NCI-H1105 (cell line): ENCODE results near the gene CAPG.
"Not testable (repeated sequence)": the region's sequence is repeated elsewhere in the genome, so short reads cannot be mapped to it uniquely, and the experiment has no call there.

Source experiments
- DNase-seq: peaks from one replicate; lab custom pipeline; 2025; lab: John Stamatoyannopoulos, UW

CAPG gene, protein sequence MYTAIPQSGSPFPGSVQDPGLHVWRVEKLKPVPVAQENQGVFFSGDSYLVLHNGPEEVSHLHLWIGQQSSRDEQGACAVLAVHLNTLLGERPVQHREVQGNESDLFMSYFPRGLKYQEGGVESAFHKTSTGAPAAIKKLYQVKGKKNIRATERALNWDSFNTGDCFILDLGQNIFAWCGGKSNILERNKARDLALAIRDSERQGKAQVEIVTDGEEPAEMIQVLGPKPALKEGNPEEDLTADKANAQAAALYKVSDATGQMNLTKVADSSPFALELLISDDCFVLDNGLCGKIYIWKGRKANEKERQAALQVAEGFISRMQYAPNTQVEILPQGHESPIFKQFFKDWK

DNA sequence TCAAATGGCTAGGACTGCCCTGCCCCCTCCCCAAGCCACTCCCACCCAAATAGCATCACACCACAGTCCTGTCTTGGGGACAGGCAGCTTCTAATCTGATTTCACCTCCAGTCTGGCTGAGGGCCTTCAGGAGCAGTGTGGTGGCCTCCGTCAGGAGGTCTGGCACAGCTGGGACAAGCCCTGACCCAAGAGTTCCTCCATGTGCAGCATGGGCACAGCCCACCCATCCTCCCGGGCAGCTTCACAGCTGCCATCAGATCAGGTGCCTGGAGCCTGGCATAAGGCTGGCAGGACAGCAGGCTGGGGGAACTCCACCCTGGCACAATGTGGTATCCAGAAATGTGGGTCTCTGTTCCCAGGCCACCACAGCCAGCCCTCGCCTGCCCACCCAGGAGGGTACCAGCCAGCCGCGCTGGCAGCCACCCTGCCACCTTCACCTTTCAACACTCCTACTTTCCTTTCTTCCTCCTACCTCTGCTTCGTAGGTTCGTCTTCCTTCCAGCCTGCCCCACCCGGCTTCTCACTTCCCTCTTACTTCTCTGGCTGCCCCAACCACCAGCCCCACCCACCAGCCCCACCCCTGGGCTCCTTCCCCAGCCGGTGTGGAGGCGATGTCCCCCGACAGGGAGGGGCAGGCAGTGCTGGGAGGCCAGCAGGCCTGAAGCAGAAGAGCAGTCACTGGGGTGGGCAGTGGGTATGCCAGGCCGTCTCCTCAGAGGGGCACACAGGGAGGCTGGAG, at the start of gene CAPG:
Gene CAPG (minus strand): TSS at position 522 of the 739 bp plus-strand sequence. CDS start 8,221 bp downstream, outside the sequence.
- no peak for DNase-seq

DNA sequence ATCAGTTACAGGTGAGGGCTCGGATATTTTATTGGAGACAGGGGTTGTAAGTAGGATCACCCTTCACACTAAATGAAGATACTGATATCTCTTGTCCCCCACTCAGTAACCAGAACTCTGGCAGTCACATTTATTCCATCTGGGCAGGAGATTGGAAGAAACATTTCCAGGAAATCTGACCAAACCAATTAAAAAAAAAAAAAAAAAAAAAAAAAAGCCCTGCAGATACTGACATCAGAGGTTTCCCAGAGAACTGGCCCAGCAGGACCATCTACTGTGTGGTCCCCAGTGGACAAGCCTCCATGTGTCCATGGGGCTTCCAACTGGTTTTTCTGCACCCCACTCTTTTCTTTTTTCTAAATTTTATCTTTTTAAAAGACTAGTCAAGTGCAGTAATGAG, 49.6 kb upstream of the CAPG start:
- DNase-seq = no peak

DNA sequence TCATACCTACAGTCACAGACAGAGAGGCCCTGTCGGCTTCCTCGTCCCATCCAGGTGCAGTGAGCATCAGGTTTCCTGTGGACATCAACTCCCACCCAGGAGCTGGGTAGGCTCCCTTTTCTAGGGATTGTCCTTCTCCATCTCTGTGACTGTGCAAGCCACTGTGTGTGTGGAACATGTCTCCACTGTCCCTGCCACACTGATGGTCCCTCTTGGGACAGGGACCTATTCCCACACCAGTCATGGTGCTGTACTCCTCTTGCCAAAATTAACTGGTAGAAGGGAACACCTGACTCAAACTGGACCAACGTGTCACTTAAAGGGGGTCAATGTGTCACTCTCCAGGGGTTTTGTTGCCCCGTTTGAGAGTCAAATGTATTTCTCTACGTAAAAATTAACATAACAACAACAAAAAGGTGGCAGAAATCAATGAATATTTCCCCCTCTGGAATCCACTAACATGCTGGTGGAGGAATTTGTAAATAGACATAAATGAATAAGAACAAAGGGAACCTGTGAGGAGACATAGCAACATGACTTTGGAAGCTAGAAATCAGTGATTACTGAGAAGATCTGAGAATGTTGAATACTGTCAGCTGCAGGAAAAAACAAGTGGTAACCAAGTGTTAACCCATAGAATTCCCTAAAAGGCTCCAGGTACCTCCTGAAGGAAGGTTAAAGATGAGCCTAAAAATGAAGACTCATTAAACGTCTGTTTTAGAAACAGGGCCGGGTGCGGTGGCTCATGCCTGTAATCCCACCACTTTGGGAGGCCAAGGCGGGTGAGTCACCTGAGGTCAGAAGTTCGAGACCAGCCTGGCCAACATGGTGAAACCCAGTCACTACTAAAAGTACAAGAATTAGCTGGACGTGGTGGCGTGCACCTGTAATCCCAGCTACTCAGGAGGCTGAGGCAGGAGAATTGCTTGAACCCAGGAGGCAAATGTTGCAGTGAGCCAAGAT, 48.7 kb upstream of the CAPG start:
- DNase-seq = no peak

DNA sequence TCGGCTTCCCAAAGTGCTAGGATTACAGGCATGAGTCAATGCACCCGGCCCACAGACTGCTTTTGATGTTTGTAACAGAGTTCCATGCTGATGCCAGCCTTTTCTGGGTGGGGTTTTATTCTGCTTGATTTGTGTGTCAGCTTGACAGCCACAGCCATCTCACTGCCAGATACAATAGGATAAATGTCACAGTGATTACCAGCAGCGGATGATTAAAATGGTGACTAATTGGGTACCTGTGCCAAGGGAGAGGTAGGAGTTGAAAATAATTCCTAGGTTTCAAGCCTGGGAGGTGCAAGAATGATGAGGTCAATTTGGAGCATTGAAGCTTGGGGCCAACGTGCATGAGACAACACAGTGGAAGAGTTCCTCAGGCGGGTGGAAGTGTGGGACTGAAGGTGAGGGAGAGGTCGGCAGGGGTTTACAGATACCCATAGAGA, 47.7 kb upstream of the CAPG start:
- no peak for DNase-seq

DNA sequence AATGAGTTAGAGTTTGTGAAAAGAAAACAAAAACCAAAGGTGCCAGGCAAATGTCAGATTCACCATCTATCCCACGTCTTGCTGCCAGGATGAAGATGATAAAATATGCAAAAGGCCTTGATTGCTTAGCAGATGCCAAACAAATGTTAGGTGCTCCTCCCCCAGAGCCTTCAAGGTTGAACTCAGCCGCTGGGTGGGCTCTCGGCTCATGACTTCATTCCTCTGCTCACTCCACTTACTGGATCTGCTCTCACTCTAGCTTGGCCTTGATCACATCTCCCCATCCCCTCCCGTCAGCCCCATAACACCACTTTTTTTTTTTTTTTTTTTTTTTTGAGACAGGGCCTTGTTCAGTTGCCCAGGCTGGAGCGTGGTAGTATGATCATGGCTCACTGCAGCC, 46.9 kb upstream of the CAPG start:
- DNase-seq = no peak

DNA sequence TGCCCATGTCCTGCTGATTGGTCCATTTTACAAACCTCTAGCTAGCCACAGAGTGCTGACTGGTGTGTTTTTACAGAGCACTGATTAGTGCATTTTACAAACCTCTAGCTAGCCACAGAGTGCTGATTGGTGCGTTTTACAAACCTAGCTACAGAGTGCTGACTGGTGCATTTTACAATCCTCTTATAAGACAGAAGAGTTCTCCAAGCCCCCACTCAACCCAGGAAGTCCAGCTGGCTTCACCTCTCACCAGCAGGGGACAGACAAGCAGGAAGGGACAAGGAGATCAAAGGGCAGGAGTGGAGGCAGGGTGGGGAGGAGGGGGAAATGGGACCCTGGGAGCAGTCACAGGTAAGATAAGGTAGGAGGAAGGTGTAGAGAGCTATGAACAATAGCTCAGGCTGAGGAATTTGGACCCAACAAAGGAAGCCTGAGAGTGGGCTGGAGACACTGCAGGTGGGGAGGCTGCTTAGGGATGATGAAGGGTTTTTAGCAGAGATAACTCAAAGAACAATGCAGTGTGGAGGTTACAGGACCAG, 45.5 kb upstream of the CAPG start:
- DNase-seq = no peak

DNA sequence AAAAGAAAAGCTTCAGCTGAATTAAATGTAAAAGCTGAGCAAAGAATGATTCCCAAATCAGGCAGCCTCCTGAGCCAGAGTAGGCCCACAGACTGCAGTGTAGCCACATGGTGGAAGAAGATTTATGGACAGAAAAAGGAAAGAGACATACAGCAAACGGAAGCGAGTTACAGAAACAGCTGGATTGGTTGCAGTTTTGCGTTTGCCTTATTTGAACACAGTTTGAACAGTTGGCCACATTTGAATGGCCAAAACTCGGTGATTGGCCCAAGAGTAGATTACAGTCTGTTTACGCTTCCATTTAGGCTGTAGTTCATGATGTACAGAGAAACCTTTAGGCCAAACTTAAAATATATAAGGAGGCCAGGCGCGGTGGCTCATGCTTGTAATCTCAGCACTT, 43.4 kb upstream of the CAPG start:
- DNase-seq = no peak

DNA sequence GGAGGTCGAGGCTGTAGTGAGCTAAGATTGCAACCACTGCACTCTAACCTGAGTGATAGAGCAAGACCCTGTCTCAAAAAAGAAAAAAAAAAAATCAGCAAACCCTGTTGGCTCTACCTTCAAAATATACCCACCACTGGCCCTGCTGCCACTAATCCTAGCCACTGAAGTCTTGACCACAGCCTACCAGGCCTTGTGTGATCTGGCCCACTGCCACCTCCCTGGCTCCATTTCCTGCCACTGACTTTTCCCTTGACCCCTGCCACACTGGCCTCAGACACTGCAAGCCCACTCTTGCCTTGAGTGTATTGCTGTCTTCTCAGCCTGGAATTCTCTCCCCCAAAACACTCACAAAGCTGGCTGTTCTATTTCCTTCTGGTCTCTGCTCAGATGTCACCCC, 42.1 kb upstream of the CAPG start:
- DNase-seq = no peak

DNA sequence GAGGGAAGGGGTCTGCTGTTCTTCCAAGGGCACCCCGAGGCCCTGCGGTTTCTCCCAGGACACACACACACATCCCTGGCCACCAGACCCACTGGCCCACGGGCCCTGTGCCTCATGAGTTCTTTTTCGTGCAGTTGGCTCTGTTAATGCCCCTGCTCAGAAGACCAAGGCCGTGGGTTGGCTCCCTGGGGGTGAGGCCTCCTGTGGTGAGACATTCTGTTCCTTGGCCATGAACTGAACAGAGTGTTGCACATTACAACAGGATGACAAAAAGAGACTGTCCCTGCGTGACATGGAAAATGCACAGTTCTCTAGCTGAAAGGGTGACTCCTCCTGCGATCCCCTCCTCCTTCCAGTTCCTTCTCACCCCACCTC, 39.0 kb upstream of the CAPG start:
- DNase-seq = no peak

DNA sequence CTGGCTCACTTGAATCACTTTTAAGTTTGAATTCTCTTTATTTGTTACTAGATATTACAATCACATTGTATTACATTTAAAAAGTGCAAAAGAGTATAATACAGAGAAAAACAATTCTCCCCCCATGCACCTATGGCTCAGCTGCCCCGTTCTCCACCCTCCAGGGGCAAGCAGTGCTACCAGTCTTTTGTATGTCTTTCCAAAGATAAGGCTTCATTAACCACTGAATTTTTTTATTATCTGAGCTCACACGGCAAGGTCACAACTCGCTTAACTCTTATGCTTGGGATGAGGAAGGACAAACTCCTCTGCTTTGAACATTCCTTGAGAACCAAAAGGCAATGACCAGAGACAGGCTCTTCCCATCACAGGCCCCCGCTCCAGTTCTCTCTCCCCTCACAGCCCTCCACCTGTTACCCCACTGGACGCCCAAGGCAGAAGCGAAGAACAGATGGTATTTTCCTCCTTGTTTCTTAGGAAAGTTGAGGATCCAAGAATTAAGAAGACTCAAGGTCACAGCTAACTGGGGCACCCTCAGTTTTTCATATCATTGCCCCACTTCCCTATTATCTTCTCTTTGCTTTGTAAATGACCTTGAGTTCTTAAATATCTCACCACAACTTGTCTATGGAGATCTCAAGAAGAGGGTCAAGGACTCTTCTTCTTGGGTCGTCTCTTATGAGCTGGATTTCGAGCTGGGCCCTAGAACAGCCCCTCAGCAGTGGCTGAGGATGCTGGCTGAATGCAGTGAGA, 38.5 kb upstream of the CAPG start:
- DNase-seq = no peak

DNA sequence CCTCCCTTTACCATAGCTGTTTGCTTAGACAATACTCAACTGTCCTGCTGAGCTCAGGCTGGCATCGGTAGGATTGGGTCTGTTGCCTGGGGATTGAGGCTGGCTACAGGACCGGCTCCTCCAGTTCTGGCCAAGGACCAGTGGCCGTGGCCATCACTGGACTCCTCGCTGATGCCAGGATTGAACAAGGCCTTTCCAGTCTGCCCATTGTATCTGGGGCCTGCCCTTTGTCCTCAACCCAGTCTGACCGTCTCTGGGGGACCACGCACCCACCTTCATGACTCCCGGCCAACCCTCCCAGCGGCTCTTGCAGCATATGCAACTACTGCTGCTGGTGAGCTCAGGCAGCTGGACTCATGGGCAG, 37.0 kb upstream of the CAPG start:
- no peak for DNase-seq

DNA sequence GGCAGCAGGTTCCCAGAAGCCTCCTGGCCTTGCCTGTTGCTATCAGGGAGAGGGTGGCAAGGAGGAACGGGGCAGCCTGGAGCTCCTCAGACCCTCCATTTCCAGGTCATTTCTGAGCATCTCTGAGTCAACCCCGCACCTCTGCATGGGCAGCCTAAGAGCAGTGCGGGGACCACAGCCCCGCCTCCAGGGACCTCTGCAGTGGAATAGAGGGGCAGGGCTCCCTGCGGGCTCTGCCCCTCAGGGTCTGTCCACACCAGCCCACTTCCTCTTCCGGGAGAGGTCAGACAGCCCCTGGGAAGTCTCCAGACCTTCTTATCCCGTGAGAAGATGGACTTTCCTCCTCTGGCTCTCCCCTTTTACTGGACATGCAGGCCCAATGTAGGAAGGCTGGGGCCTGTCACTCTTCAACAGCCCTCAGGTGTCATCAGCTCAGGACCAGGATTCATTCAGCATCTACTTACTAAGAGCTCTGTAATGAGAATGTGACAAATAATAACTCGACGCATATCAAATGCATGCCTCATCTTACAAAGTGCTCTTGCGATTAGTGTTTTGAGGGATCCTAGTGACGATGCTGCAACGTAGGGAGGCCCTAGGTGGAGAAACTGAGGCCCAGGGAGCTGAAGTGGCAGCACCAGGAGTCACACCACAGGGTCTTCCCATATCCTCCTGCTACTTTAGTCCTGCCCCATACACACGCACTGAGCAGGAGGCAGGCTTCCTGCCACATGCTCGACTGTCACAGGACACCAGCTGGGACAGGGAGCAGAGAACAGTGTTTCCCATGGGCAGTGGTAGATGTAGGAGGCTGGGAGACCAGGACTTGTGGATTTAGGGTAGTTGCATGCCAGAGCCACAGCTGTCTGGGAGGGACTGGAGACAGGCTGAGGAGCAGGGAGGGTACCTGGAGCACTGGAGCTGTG, 36.4 kb upstream of the CAPG start:
- DNase-seq = no peak

DNA sequence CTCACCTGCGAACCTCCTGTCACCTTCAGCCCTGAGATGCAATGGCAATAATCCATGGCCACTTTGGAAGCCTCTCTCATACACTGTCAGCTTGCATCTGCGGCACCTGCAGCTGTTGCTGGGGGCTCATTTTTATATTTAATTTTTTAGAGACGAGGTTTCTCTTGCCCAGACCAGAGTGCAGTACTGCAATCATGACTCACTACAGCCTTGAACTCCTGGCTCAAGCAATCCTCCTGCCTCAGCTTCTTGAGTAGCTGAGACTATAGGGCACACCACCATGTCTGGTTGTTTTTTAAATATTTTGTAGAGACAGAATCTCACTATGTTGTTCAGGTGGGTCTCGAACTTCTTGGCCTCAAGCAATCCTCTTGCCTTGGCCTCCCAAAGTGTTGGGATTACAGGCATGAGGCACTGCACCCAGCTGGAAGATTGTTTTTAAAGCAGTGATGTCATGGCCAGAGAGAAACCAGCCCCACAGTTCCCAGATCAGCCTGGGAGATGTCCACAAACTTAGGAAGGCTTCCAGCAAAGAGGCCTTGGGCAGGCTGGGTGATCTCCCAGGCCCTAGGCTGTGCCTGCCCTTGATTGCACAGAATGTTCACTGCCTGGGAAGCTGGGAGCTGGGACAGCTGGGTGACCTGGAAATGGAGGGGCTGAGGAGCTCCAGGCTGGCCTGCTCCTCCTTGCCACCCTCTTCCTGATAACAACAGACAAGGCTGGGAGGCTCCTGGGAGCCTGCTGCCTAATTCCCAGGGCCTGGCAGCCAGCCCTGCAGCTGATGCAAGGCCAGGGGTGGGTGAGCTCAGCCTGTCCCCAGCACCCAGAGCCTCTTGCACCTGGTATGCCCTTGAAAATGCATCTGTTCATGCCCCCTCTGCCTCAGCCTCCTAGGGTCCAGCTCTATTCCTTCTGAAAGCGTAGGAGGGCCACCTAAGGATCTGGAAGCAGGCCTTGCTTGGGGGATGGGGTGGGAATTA, 35.4 kb upstream of the CAPG start:
- DNase-seq = no peak

DNA sequence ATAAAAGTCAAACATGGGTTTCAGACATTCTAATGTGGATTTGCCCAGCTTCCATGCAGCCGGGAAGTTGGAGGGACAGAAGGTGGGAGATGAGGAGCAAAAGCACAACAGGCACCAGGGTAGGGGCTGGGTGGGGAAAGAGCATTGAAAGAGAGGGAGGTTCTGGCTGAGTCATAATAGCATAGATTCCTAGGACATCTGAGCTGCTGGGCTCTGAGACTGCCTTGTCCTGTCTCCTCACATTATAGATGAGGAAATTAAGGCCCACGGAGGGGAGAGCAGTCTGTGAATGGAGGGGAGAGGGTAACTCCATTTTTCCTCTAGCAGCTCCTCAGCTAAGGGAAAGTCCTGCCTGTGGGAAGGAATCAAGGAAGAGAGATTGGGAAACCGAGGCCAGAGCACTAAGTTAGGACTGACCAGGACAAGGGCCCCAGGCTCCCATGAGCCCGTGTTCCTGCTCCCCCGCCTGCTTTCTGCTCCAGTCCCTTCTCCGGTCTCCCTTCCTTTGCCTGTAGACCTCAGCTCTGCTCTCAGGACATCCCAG, 34.5 kb upstream of the CAPG start:
- no peak for DNase-seq

DNA sequence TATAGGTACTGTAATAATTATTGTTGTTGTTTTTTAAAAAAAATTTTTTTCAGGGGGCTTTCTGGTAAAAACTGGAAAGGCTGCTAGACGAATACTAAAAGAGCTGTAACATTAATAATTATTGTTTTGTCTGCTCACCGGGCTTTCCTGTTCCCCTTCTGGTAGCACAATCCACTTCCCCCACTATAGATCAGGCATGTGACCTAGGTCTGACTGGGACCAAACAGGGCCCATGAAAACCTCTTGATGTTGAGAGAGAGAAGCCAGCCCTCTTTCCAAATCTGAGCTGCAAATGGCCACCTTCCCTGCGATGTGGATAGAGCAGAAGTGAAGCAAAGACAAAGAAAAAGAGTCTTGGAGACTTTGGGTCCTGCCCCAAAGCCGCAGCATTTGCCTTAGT, 31.7 kb upstream of the CAPG start:
- DNase-seq = no peak

DNA sequence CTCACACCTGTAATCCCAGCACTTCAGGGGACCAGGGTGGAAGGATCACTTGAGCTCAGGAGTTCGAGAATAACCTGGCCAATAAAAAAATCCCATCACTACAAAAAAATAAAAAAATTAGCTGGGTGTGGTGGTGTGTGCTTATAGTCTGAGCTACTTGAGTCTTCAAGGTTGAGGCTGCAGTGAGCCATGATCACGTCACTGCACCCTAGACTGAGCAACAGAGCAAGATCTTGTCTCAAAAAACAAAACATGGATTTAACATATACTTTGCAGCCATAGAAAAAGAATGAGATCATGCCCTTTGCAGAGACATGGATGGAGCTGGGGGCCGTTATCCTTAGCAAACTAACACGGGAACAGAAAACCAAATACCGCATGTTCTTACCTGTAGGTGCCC, 30.6 kb upstream of the CAPG start:
- DNase-seq = no peak

DNA sequence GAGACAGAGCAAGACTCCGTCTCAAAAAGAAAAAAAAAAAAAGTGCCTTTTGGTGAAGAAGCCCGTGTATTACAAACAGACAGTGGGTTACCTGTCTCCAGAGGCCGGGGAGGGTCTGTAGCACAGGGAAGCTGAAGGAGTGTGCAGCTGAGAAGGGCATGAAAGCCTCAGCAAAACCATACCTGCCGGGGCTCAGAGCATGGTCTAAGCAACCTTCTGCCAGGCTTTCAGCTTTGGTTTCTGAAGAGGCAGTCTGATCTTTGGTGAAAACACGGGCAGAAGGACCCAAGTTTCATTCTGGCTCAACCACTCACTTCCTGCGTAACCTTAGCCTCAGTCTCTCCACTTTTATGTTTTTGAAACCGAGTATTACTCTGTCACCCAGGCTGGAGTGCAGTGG, 29.8 kb upstream of the CAPG start:
- no peak for DNase-seq

DNA sequence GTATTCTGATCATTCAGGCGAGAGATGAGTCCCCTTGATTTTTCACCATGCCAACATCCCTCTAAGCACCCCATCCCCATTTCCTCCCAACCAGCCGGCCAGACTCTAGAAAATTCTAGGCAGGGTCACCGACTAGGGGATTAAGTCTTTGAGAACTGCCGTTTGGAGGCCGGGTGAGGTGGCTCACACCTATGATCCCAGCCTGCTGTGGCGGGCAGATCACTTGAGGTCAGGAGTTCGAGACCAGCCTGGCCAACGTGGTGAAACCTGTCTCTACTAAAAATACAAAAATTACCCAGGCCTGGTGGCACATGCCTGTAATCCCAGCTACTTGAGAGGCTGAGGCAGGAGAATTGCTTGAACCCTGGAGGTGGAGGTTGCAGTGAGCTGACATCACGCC, 29.4 kb upstream of the CAPG start:
- not testable (repeated sequence) for DNase-seq

DNA sequence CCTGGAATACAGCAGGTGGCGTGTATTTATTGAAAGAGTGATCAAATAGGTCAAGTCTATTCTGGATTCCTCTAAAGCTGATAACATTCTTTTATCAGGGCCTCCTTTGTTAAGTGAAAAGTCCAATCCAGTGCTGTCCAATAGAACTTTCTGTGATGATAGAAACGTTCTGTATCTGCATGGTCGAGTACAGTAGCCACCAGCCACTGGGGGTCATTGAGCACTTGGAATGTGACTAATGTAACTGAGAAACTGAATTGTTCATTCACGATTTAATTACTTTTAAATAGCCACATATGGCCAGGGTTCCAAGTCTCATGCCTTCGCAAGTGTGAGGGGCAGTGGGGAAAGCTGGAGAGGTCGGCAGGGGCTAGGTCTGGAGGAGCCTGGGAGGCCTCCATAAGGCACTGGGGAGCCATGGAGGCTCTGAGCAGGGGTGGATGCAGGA, 28.9 kb upstream of the CAPG start:
- no peak for DNase-seq
